Measurements from ENCODE around the gene EGF.

DNA sequence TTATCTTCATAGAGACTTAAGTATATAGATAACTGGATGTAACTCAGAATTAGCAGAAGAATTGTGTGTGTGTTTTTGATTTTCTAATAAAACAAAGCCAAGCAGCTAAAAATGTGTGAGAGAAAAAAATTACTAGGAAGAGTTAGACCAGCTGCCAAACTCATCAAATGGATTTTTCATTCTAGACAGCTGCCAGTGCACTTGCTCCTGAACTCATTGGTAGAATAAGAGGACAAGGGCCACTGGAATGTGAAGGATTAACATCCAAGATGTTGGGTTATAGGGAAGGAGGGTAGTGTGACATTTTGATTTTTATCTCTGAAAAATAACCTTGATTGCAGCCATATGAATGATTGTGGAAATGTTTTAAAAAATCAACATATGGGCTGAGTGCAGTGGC is 49.7 kb downstream of the EGF start:
- TF ChIP-seq, protein P1, sequence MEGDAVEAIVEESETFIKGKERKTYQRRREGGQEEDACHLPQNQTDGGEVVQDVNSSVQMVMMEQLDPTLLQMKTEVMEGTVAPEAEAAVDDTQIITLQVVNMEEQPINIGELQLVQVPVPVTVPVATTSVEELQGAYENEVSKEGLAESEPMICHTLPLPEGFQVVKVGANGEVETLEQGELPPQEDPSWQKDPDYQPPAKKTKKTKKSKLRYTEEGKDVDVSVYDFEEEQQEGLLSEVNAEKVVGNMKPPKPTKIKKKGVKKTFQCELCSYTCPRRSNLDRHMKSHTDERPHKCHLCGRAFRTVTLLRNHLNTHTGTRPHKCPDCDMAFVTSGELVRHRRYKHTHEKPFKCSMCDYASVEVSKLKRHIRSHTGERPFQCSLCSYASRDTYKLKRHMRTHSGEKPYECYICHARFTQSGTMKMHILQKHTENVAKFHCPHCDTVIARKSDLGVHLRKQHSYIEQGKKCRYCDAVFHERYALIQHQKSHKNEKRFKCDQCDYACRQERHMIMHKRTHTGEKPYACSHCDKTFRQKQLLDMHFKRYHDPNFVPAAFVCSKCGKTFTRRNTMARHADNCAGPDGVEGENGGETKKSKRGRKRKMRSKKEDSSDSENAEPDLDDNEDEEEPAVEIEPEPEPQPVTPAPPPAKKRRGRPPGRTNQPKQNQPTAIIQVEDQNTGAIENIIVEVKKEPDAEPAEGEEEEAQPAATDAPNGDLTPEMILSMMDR (IDR thresholded peaks at IDR 0.05; ENCODE audit: low read depth, low read length), result no peak
- TF ChIP-seq POLR2A (IDR thresholded peaks at IDR 0.05; ENCODE audit: extremely low read depth, insufficient read length), result no peak
- TF ChIP-seq, protein P2, sequence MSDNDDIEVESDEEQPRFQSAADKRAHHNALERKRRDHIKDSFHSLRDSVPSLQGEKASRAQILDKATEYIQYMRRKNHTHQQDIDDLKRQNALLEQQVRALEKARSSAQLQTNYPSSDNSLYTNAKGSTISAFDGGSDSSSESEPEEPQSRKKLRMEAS (IDR thresholded peaks at IDR 0.05; ENCODE audit: low read depth, low read length), result no peak
